Measurements from ENCODE around the gene DHFR. TPM values are rescaled to one million over a fixed set of nuclear protein-coding genes. Genes with fewer than 3 reads are reported as not detected.

The DHFR gene
- total and polyA plus RNA-seq, 9 of the 15 experiments (the other 6 are each of a cell fraction or from before 2014, with no cell fraction given), result 45.6 to 176 (median 97.7) TPM

DNA sequence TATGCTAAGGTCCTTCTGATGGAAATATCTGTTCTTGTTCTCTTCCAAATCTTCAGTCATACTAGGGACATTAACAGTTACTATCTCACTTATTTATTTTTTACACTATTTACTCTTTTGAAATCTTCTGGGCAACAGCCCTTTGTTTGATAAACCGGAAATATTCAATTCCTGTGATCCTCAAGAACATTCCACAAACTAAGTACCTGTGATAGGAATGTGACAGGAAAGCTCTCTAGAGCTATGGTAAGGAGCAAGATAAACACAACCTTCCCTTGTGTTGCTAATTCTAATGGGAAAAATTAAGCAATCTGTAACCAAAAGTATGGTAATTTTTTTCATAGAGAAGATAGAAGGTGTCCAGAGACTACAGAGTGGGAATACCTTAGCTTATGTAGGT is 62.7 kb downstream of the DHFR start (continued):
- TF ChIP-seq, protein P1, sequence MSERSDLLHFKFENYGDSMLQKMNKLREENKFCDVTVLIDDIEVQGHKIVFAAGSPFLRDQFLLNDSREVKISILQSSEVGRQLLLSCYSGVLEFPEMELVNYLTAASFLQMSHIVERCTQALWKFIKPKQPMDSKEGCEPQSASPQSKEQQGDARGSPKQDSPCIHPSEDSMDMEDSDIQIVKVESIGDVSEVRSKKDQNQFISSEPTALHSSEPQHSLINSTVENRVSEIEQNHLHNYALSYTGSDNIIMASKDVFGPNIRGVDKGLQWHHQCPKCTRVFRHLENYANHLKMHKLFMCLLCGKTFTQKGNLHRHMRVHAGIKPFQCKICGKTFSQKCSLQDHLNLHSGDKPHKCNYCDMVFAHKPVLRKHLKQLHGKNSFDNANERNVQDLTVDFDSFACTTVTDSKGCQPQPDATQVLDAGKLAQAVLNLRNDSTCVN (CRISPR knock-in tag; IDR thresholded peaks at IDR 0.05), result no peak
- no peak for TF ChIP-seq CSDE1 (IDR thresholded peaks at IDR 0.05)
- no peak for TF ChIP-seq SPI1 (IDR thresholded peaks at IDR 0.05; ENCODE audit: borderline replicate concordance, low read depth, low read length)
- TF ChIP-seq RFX7 (CRISPR knock-in tag; IDR thresholded peaks at IDR 0.05), result no peak
- TF ChIP-seq, protein P2, sequence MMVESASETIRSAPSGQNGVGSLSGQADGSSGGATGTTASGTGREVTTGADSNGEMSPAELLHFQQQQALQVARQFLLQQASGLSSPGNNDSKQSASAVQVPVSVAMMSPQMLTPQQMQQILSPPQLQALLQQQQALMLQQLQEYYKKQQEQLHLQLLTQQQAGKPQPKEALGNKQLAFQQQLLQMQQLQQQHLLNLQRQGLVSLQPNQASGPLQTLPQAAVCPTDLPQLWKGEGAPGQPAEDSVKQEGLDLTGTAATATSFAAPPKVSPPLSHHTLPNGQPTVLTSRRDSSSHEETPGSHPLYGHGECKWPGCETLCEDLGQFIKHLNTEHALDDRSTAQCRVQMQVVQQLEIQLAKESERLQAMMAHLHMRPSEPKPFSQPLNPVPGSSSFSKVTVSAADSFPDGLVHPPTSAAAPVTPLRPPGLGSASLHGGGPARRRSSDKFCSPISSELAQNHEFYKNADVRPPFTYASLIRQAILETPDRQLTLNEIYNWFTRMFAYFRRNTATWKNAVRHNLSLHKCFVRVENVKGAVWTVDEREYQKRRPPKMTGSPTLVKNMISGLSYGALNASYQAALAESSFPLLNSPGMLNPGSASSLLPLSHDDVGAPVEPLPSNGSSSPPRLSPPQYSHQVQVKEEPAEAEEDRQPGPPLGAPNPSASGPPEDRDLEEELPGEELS (CRISPR knock-in tag; IDR thresholded peaks at IDR 0.05; ENCODE audit: borderline replicate concordance), result no peak
- TF ChIP-seq, protein P3, sequence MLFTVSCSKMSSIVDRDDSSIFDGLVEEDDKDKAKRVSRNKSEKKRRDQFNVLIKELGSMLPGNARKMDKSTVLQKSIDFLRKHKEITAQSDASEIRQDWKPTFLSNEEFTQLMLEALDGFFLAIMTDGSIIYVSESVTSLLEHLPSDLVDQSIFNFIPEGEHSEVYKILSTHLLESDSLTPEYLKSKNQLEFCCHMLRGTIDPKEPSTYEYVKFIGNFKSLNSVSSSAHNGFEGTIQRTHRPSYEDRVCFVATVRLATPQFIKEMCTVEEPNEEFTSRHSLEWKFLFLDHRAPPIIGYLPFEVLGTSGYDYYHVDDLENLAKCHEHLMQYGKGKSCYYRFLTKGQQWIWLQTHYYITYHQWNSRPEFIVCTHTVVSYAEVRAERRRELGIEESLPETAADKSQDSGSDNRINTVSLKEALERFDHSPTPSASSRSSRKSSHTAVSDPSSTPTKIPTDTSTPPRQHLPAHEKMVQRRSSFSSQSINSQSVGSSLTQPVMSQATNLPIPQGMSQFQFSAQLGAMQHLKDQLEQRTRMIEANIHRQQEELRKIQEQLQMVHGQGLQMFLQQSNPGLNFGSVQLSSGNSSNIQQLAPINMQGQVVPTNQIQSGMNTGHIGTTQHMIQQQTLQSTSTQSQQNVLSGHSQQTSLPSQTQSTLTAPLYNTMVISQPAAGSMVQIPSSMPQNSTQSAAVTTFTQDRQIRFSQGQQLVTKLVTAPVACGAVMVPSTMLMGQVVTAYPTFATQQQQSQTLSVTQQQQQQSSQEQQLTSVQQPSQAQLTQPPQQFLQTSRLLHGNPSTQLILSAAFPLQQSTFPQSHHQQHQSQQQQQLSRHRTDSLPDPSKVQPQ (CRISPR knock-in tag; IDR thresholded peaks at IDR 0.05; ENCODE audit: borderline replicate concordance), result no peak
- TF ChIP-seq ZNF217 (CRISPR knock-in tag; IDR thresholded peaks at IDR 0.05), result no peak
